ENCODE data around the gene MITF. TPM values are rescaled to one million over a fixed set of nuclear protein-coding genes. Genes with fewer than 3 reads are reported as not detected.
"Not testable (repeated sequence)": the region's sequence is repeated elsewhere in the genome, so short reads cannot be mapped to it uniquely, and the experiment has no call there.

The MITF gene
- total RNA-seq, 1 donor = 2.1 TPM

DNA sequence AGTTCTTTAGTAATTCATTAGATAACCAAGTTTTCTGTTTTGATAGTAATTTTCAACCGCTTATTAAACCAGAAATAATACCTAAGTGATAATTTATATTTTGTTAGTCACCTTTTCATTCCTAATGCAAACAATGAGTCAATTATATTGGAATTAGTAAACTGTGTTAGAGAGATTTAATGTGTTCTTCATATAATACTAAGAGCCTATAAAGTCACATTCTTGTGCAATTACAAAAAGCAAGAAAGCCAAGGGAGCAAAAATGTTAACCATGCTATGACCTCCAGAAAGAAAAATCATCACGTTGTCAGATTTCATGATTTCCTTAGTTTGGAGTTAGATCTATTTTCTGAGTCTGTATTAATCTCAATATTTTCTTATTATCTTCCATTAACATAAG, 151.4 kb downstream of the MITF start:
- Histone ChIP-seq H3K27me3 (ENCODE audit: insufficient read depth, low read length) (no peaks in the 10 kb centered on the region), H3K4me3 (ENCODE audit: low read length) (no peak overlapping the region), H3K4me1 (ENCODE audit: insufficient read depth, low read length) (no peaks in the 10 kb centered on the region), H3K9me3 (ENCODE audit: low read depth, low read length) (no peaks in the 10 kb centered on the region)

DNA sequence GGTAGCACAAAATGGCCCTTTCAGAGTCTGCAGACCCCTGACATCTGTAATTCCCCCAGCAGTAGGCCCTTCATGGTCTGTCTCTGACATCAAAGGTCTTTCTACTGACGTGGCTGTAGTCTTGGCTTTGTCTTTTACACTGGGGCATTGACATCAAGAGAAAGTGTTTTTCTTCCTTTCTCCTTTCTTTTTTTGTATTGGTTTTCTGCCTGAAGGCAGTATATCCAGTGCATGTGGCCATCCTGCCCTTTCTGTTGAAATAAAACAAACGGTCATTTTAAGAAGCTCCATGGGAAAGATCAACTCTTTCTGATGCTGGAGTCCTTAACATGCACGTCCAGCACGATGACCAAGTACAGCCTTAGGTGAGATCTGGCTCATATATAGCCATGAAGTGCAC, 153.4 kb downstream of the MITF start:
- no peaks in the 10 kb centered on the region for H3K9me3 ChIP-seq (ENCODE audit: low read depth, low read length)
- no peak overlapping the region for H3K4me3 ChIP-seq (ENCODE audit: low read length)
- H3K4me1 ChIP-seq (ENCODE audit: insufficient read depth, low read length) = no peaks in the 10 kb centered on the region
- H3K27me3 ChIP-seq (ENCODE audit: insufficient read depth, low read length) = no peaks in the 10 kb centered on the region

DNA sequence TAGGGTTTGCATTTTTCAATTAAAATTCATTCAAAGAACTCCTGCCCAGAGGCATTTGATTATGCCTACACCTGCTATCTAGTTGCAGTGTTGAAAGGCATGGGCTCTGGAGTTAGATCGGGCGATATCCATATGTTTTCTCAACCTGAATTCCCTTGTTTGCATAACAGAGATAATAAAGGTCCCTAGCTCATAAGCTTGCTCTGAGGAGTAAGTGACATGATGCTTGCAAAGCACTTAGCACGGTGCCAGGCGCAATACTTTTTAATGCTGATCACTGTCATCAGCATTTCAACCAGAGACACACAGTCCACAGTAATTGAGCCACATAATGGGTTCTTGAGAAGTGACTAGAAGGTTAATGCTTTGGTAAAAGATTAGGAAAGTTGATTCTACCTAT, 154.0 kb downstream of the MITF start:
- Histone ChIP-seq H3K9me3 (ENCODE audit: low read depth, low read length) (no peaks in the 10 kb centered on the region), H3K27me3 (ENCODE audit: insufficient read depth, low read length) (no peaks in the 10 kb centered on the region), H3K4me3 (ENCODE audit: low read length) (no peak overlapping the region), H3K4me1 (ENCODE audit: insufficient read depth, low read length) (no peaks in the 10 kb centered on the region)

DNA sequence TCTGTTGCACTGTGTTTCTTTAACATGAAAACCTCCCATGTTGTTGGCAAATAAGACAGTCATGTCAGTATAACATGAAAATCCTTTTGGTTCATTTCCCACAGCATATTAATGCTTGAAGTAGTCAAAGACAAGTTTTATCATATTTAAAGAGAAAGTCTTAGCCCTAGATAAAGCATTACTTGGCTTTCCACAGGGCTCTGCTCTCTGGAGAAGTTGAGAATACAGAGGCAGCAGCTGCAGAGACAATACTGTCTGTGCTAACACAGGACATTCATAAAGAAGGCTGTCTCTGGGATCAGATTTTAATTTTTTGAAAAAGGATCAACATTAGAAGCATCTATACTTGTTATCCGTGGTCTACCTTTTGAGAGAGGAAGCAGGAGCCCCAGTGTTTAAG, 156.8 kb downstream of the MITF start:
- Histone ChIP-seq H3K9me3 (ENCODE audit: low read depth, low read length) (no peaks in the 10 kb centered on the region), H3K27me3 (ENCODE audit: insufficient read depth, low read length) (no peaks in the 10 kb centered on the region), H3K4me1 (ENCODE audit: insufficient read depth, low read length) (no peaks in the 10 kb centered on the region), H3K4me3 (ENCODE audit: low read length) (no peak overlapping the region)

DNA sequence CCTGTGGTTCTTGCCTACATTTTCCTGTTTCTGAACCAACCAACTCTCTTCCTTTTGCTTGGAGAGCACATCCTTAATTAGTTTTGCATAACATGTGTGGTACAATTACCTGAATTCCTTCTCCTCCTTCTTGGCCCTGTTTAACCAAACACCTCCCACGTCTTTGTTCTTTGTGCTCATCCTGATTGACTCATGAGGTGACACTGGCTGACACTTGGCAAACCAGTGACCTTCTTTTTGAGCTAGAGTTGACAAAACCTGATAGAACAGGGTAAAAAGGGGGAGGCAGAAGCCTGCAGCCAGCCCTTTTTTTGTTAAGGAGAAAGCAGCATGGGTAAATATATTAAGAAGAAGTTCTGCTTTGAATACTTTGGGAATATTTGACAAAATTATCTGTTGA, 161.1 kb downstream of the MITF start:
- Histone ChIP-seq H3K4me3 (ENCODE audit: low read length) (no peak overlapping the region), H3K27me3 (ENCODE audit: insufficient read depth, low read length) (no peaks in the 10 kb centered on the region), H3K4me1 (ENCODE audit: insufficient read depth, low read length) (no peaks in the 10 kb centered on the region), H3K9me3 (ENCODE audit: low read depth, low read length) (no peaks in the 10 kb centered on the region)

DNA sequence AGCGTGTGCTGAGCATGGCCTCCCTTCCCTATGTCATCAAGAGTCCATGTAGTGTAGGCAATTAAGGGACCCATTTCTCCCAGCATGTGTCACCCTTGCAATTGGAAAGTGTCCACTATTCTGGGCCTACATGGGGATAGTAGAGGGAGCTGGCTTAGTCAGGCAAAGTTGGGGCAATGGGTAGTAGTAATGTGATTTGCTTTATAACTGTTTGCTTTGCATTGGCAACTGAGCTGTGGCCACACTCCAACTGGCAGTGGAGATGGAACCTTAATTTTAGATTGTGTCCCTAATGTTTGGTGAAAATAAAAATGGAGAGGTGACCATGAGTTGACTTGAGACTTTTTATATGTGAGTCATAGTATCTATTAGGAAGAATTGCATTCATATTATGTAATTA, 162.5 kb downstream of the MITF start:
- H3K4me3 ChIP-seq (ENCODE audit: low read length) = no peak overlapping the region
- H3K4me1 ChIP-seq (ENCODE audit: insufficient read depth, low read length) = no peaks in the 10 kb centered on the region
- no peaks in the 10 kb centered on the region for H3K27me3 ChIP-seq (ENCODE audit: insufficient read depth, low read length)
- no peaks in the 10 kb centered on the region for H3K9me3 ChIP-seq (ENCODE audit: low read depth, low read length)

DNA sequence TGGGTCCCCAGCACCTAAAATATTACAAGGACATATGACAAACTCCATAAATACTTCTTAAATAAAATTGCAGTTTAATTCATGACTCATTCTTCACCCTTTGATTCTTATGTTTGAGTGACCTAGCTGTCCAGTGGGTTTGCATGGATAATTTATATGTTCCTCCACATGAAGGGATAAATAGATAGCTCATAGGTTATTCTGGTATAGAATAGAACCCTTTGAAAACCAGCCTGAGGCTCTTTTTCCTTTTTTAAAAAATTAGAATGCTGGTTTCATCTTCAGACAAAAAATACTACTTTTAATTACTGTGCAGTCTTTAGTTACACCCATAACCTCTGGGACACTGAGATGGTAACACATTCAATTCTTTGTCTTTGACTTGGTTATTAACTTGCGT, 163.1 kb downstream of the MITF start:
- no peaks in the 10 kb centered on the region for H3K4me1 ChIP-seq (ENCODE audit: insufficient read depth, low read length)
- no peaks in the 10 kb centered on the region for H3K27me3 ChIP-seq (ENCODE audit: insufficient read depth, low read length)
- H3K9me3 ChIP-seq (ENCODE audit: low read depth, low read length) = no peaks in the 10 kb centered on the region
- H3K4me3 ChIP-seq (ENCODE audit: low read length) = no peak overlapping the region

DNA sequence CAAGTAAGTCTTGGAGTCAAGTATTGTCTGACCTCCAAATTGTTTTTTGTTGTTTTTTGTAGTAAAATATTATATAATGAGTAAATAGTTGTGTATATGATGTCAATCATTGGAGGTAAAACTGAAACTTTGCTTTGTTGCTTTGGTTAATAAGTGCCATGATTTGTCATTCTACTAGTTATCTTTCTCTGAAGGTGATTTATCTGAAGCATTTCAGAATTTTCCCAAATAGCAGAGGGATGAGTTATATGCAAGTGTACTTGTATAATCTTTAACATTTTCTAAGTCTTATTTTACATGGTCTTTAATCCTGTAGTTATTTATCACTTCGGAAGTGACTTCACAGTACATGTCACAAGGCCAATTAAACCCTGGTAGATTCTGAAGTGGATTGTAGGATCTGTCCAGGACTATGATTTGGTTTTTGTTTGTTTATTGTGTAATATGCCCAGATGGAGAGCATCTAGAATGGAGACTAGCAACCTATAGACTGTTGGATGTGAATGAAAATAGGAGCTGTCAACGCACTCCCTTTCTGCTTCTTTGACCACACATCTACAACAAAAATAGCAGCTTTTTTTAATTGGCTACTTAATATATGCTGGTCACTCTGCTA, 167.2 kb downstream of the MITF start:
- Histone ChIP-seq H3K9me3 (ENCODE audit: low read depth, low read length) (no peaks in the 10 kb centered on the region), H3K4me3 (ENCODE audit: low read length) (no peak overlapping the region), H3K4me1 (ENCODE audit: insufficient read depth, low read length) (no peaks in the 10 kb centered on the region), H3K27me3 (ENCODE audit: insufficient read depth, low read length) (no peaks in the 10 kb centered on the region)

DNA sequence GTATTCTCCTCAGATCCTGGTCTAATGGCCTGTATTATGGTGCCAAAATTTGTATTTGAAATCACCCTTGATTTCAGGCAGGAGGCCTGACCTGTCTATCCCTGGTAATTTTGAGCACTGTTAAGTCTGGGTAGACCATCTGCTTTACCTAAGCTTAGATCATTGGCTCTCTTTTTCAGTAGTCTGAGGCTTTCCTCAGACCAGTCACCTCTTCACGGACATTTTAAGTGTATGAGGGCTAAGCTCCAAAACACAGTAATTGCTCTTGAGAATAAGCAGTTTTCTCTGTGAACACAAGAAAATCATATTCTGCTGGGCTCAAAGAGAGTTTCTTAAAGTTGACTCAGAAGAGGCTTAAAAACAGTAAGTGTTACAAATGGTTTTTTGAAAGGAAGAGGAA, 168.3 kb downstream of the MITF start:
- H3K27me3 ChIP-seq (ENCODE audit: insufficient read depth, low read length) = no peaks in the 10 kb centered on the region
- no peaks in the 10 kb centered on the region for H3K9me3 ChIP-seq (ENCODE audit: low read depth, low read length)
- H3K4me3 ChIP-seq (ENCODE audit: low read length) = no peak overlapping the region
- no peaks in the 10 kb centered on the region for H3K4me1 ChIP-seq (ENCODE audit: insufficient read depth, low read length)

DNA sequence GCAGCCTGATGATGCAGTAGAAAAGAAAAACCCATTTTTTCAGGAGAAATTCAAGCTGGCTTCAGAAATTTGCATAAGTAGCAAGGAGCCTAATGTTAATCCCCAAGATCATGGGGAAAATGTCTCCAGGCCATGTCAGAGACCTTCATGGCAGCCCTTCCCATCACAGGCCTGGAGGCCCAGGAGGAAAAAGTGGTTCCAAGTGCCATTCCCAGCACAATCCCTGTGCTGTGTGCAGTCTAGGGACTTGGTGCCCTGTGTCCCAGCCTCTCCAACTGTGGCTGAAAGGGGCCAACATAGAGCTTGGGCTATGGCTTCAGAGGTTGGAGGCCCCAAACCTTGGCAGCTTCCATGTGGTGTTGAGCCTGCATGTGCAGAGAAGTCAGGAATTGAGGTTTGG, 170.6 kb downstream of the MITF start:
- H3K4me3 ChIP-seq (ENCODE audit: low read length); H3K4me1 ChIP-seq (ENCODE audit: insufficient read depth, low read length); H3K27me3 ChIP-seq (ENCODE audit: insufficient read depth, low read length); H3K9me3 ChIP-seq (ENCODE audit: low read depth, low read length): not testable (repeated sequence)

DNA sequence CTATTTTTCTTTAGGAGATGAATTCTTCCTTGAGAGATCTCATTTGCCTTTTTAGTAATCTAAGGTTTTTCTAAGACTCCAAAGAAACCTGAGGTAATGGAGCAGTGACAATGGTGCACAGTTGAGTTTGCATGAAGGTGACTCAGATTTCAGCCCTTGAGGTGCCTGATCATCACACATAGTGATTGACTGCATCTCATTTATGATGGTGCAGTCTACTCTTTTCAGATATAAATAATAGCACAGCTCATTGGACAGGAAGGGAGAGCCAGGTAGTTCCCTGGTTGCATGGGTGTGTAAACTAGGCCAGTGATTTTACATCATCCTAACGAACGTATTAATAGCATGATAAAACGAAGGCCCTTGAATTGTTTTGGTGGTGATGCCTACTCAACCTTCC, 174.2 kb downstream of the MITF start:
- no peak overlapping the region for H3K4me3 ChIP-seq (ENCODE audit: low read length)
- H3K27me3 ChIP-seq (ENCODE audit: insufficient read depth, low read length) = no peaks in the 10 kb centered on the region
- H3K9me3 ChIP-seq (ENCODE audit: low read depth, low read length) = no peaks in the 10 kb centered on the region
- H3K4me1 ChIP-seq (ENCODE audit: insufficient read depth, low read length) = no peaks in the 10 kb centered on the region

DNA sequence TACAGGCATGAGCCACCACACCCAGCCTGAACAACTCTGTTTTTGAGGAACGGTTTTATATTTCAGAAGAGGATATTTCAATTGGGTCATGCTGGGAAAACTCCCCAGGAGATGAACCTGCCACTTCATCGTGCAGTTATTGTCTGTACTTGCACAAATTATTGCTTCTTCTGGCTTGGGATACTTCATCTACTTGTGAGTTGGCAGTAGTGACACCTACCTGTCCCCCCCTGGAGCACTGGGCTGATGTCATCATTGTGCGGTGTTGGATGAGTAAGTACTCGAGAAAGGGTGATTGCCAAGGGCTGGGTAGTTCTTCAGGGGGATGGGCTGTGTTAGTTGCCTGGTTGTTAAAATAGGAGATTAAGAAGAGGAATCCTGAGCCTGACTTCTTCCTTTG, 175.1 kb downstream of the MITF start:
- H3K4me3 ChIP-seq (ENCODE audit: low read length) = no peak overlapping the region
- no peaks in the 10 kb centered on the region for H3K27me3 ChIP-seq (ENCODE audit: insufficient read depth, low read length)
- no peaks in the 10 kb centered on the region for H3K4me1 ChIP-seq (ENCODE audit: insufficient read depth, low read length)
- H3K9me3 ChIP-seq (ENCODE audit: low read depth, low read length) = no peaks in the 10 kb centered on the region

DNA sequence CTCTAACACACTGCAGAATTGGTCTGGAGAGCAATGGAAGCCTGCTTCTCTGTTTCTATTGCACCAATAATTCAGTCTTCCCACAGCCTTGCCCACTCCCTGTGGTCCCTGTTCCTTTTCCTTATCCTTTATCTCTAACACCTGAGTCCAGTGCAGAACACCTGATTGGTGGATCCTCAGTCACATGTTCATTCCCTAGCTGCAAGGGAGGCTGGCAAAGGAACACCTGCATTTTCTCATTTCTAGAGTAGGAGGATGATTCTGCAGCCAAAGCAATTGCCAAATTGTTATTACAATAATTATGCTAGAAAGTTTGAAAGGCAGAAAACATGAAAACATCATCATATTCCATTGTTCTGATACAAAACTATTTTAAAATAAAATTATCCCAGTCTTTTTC, 176.5 kb downstream of the MITF start:
- Histone ChIP-seq H3K9me3 (ENCODE audit: low read depth, low read length) (no peaks in the 10 kb centered on the region), H3K27me3 (ENCODE audit: insufficient read depth, low read length) (no peaks in the 10 kb centered on the region), H3K4me1 (ENCODE audit: insufficient read depth, low read length) (no peaks in the 10 kb centered on the region), H3K4me3 (ENCODE audit: low read length) (no peak overlapping the region)

DNA sequence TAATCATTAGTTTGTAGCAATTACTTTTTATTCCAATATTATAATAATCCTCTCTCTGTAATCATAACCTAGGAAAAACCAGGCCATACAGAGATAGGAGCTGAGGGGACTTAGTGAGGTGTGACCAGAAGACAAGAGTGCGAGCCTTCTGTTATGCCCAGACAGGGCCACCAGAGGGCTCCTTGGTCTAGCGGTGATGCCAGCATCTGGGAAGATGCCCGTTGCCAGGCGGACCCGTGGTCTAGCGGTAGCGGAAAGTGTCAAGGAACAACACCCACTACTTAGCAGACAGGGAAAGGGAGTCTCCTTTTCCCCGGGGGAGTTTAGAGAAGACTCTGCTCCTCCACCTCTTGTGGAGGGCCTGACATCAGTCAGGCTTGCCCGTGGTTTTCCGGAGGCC, 180.7 kb downstream of the MITF start:
- not testable (repeated sequence) for H3K27me3 ChIP-seq (ENCODE audit: insufficient read depth, low read length); H3K4me3 ChIP-seq (ENCODE audit: low read length); H3K9me3 ChIP-seq (ENCODE audit: low read depth, low read length); H3K4me1 ChIP-seq (ENCODE audit: insufficient read depth, low read length)

DNA sequence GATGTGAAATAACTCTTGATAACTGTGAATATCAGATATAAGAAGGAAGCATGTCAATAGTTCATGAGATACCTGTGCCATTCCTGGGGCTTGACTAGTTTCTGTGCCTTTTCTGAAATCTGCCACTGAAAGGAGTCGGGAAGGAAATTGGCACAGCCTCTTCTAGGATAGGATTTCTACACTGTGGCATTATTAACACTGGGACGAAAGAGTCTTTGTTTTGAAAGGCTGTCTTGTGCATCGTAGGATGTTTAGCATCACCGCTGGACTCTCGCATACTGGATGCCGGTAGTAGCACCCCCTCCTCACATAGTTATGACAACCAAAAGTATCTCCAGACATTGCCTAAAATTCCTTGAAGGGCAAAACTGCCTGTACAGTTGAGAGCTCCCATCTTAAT, 182.4 kb downstream of the MITF start:
- H3K27me3 ChIP-seq (ENCODE audit: insufficient read depth, low read length) = no peaks in the 10 kb centered on the region
- H3K9me3 ChIP-seq (ENCODE audit: low read depth, low read length) = no peaks in the 10 kb centered on the region
- no peaks in the 10 kb centered on the region for H3K4me1 ChIP-seq (ENCODE audit: insufficient read depth, low read length)
- no peak overlapping the region for H3K4me3 ChIP-seq (ENCODE audit: low read length)

DNA sequence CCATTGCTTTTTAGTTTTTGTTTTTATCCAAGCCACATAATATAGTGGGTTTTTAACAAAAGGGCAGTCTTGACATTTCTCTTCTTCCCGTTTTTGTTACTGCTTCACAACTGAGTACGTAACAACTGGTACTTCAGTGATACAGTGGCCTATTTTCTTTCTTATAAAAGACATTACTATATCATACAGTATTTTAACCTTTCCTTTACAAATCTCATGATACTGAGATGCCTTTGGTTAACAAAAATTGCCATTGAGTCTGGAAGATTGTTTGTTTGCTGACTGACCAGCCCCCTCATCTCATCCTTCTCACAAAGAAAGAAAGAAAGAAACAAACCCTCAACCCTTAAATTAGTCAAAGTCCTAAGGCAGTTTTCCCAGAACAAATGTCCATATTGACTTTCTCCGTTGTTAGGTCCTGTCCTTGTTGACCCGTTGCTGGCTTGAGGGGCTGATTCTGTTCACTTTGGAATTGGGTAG, 183.3 kb downstream of the MITF start:
- no peak overlapping the region for H3K4me3 ChIP-seq (ENCODE audit: low read length)
- no peaks in the 10 kb centered on the region for H3K4me1 ChIP-seq (ENCODE audit: insufficient read depth, low read length)
- no peaks in the 10 kb centered on the region for H3K27me3 ChIP-seq (ENCODE audit: insufficient read depth, low read length)
- H3K9me3 ChIP-seq (ENCODE audit: low read depth, low read length) = no peaks in the 10 kb centered on the region
